NCI-H510A (cell line): ENCODE data around the gene ROPN1.
"Not testable (repeated sequence)": the region's sequence is repeated elsewhere in the genome, so short reads cannot be mapped to it uniquely, and the experiment has no call there.

Source experiments
- DNase-seq: peaks from one replicate; lab custom pipeline; 2025; lab: John Stamatoyannopoulos, UW

ROPN1 gene

GRCh38 chr3:123993818-123994217 is 1.9 kb upstream of the ROPN1 start:
- DNase-seq = peak; percentile 52

- no peak for DNase-seq
Observed at GRCh38 chr3:123986427-123986826, 5.5 kb downstream of the ROPN1 start.

GRCh38 chr3:123984957-123985356 is 7.0 kb downstream of the ROPN1 start:
- no peak for DNase-seq

- no peak for DNase-seq
Observed at GRCh38 chr3:123984350-123984749, 7.6 kb downstream of the ROPN1 start.

GRCh38 chr3:123981317-123981716 is 10.6 kb downstream of the ROPN1 start:
- DNase-seq = not testable (repeated sequence)

GRCh38 chr3:123980539-123980938 is 11.4 kb downstream of the ROPN1 start:
- no peak for DNase-seq

GRCh38 chr3:123979525-123980501 is 12.1 kb downstream of the ROPN1 start:
- DNase-seq = peak; percentile 14

- not testable (repeated sequence) for DNase-seq
Observed at GRCh38 chr3:123976904-123977303, 15.0 kb downstream of the ROPN1 start.

- DNase-seq = not testable (repeated sequence)
Observed at GRCh38 chr3:123976181-123976898, 15.6 kb downstream of the ROPN1 start.

GRCh38 chr3:123975030-123975429 is 16.9 kb downstream of the ROPN1 start:
- not testable (repeated sequence) for DNase-seq

GRCh38 chr3:123971406-123971805 is 20.5 kb downstream of the ROPN1 start:
- DNase-seq = no peak

- DNase-seq = not testable (repeated sequence)
Observed at GRCh38 chr3:123967260-123967659, 24.7 kb downstream of the ROPN1 start.

GRCh38 chr3:123966799-123967198 is 25.1 kb downstream of the ROPN1 start:
- not testable (repeated sequence) for DNase-seq

- not testable (repeated sequence) for DNase-seq
Observed at GRCh38 chr3:123964793-123965192, 27.1 kb downstream of the ROPN1 start.

GRCh38 chr3:123961508-123961856 is 30.4 kb downstream of the ROPN1 start:
- DNase-seq = no peak

GRCh38 chr3:123960781-123961507 is 31.0 kb downstream of the ROPN1 start, which contains the start of gene CCDC14:
TSS of gene CCDC14 (minus strand) at chr3:123961229. CDS start at chr3:123961173, 56 bp downstream.
- DNase-seq = peak; percentile 94

GRCh38 chr3:123953735-123954134 is 38.2 kb downstream of the ROPN1 start:
- DNase-seq = no peak

- DNase-seq = no peak
Observed at GRCh38 chr3:123952844-123953520, 38.9 kb downstream of the ROPN1 start.

GRCh38 chr3:123951522-123952447 is 40.1 kb downstream of the ROPN1 start:
- DNase-seq = peak; percentile 53

GRCh38 chr3:123949641-123950040 is 42.3 kb downstream of the ROPN1 start:
- no peak for DNase-seq
